ENCODE results near the gene FOXR1. TPM values are rescaled to one million over a fixed set of nuclear protein-coding genes. Genes with fewer than 3 reads are reported as not detected.

FOXR1 gene
- total RNA-seq, 1 donor from 2014 or later: not detected

GRCh38 chr11:119026970-119027369, 55.4 kb downstream of the FOXR1 start:
- DNase-seq (ENCODE audit: low spot score): peak; percentile 64

GRCh38 chr11:119027561-119028345, 56.2 kb downstream of the FOXR1 start:
- no peak for DNase-seq (ENCODE audit: low spot score)

- DNase-seq (ENCODE audit: low spot score): no peak
Observed at GRCh38 chr11:119028346-119029068, 56.9 kb downstream of the FOXR1 start.

GRCh38 chr11:119029069-119029339, 57.4 kb downstream of the FOXR1 start:
- DNase-seq (ENCODE audit: low spot score): no peak

DNA sequence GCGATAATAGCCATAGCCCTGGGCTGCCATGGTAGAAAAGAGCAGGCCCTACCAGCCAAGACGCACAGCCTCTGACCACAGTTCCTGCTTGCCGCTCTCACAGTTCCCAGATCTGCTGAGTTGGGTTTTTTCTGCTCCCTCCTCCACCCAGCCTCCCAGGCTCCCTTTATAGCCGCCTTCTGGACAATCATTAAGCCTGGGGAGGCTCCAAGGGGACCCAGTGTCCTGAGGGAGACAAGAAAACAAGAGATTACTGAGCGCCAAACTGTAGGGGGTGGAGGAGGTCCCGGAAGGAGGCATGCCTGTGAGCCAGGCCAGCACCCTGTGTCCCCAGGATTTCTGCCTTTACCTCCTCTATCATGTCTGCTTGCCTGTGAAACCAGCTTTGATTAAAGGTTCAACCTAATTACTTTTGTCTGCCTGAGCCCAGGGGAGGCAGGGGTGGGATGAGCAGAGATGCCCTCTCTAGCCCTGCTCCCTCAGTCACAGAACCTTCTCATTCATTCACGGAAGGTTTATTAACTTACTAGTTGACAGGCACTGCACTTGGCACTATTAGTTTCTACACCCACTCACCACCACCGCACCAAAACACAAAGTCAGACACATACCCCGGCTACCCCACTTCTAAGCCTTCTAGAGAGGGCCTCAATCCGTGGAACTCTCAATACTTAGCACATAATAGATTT, 57.9 kb downstream of the FOXR1 start:
- peak; percentile 87 for DNase-seq (ENCODE audit: low spot score)

GRCh38 chr11:119030029-119030328, 58.4 kb downstream of the FOXR1 start:
- DNase-seq (ENCODE audit: low spot score): no peak

- peak; percentile 98 for DNase-seq (ENCODE audit: low spot score)
Observed at GRCh38 chr11:119030329-119031047, 58.9 kb downstream of the FOXR1 start, which contains the start of gene SLC37A4. Gene SLC37A4 (minus strand): TSS chr11:119030877.

Other genes starting within 250 kb of the FOXR1 start
- 98.9 TPM for gene DDX6, start 180.6 kb upstream of the FOXR1 start, total RNA-seq
- 0.06 TPM for gene CXCR5, start 87.9 kb upstream of the FOXR1 start, total RNA-seq
- gene BCL9L, start 45.8 kb upstream of the FOXR1 start, total RNA-seq: 107 TPM
- gene UPK2, start 15.5 kb upstream of the FOXR1 start, total RNA-seq: not detected
- gene CENATAC, start 26.4 kb downstream of the FOXR1 start, total RNA-seq: 23.2 TPM
- gene RPS25, start 46.6 kb downstream of the FOXR1 start, total RNA-seq: 662 TPM
- 82.6 TPM for gene TRAPPC4, start 47.0 kb downstream of the FOXR1 start, total RNA-seq
- 64.3 TPM for gene SLC37A4, start 59.1 kb downstream of the FOXR1 start, total RNA-seq
- 201 TPM for gene HYOU1, start 85.4 kb downstream of the FOXR1 start, total RNA-seq
- gene VPS11, start 96.1 kb downstream of the FOXR1 start, total RNA-seq: 33.4 TPM
- gene HMBS, start 113.1 kb downstream of the FOXR1 start, total RNA-seq: 12.3 TPM
- 65.9 TPM for gene DPAGT1, start 130.1 kb downstream of the FOXR1 start, total RNA-seq
- gene C2CD2L, start 135.6 kb downstream of the FOXR1 start, total RNA-seq: 21.9 TPM
- gene HINFP, start 149.8 kb downstream of the FOXR1 start, total RNA-seq: 35.9 TPM
- gene ABCG4, start 177.3 kb downstream of the FOXR1 start, total RNA-seq: 0.17 TPM
- 24.6 TPM for gene NLRX1, start 197.0 kb downstream of the FOXR1 start, total RNA-seq
- gene NHERF4, start 213.7 kb downstream of the FOXR1 start, total RNA-seq: 107 TPM
- gene CBL, start 234.6 kb downstream of the FOXR1 start, total RNA-seq: 15.6 TPM